Naive thymus-derived CD8-positive, alpha-beta T cell (primary cell): ENCODE results near the gene GPATCH2. TPM values are rescaled to one million over a fixed set of nuclear protein-coding genes. Genes with fewer than 3 reads are reported as not detected.
A peak's percentile ranks its signal among the peaks of the same experiment; 100 is the strongest.

ENCODE experiments used
- ATAC-seq, 2 donors: fragments of 150-1000 bp; cut with Tn5 transposase in 1 of 2; sonication (Bioruptor Pico), chemical (Tn5 transposase) in 1 of 2; 1 replicate in 1 of 2; 2 replicates in 1 of 2; pipeline ENCODE4 v1.10.0; 2021; ENCODE audit warnings: mild to moderate bottlenecking in 2 of 2, moderate library complexity in 2 of 2
- POLR2A ChIA-PET: fragments of 350-600 bp; sonication (Branson Sonifier 250); formaldehyde crosslinking; loops from one replicate; lab custom pipeline; 2021; ENCODE audit warnings: antibody characterized with exemption; lab: Charles Lee
- DNase-seq, 10 donors: peaks; one replicate each; pipeline versions ENCODE4 v3.0.0 to v3.0.0-alpha.2; 2020 to 2022
- H3K27ac Mint-ChIP-seq, 10 donors: one replicate each; pipeline ENCODE4 v1.8.0; 2020 to 2022; ENCODE audit warnings: mild to moderate bottlenecking in 10 of 10, mixed read lengths in 10 of 10, moderate library complexity in 4 of 10, inconsistent platforms in 1 of 10
- H3K27me3 Mint-ChIP-seq, 5 donors: one replicate each; pipeline ENCODE4 v1.8.0; 2021 to 2022; ENCODE audit warnings: mixed read lengths in 5 of 5
- H3K36me3 Mint-ChIP-seq, 3 donors: one replicate each; pipeline ENCODE4 v1.8.0; 2020 to 2022; ENCODE audit warnings: mixed read lengths in 3 of 3, mild to moderate bottlenecking in 2 of 3, inconsistent platforms in 1 of 3
- H3K4me1 Mint-ChIP-seq, 4 donors: one replicate each; pipeline ENCODE4 v1.8.0; 2021 to 2022; ENCODE audit warnings: mixed read lengths in 4 of 4
- H3K4me3 Mint-ChIP-seq, 10 donors: one replicate each; pipeline ENCODE4 v1.8.0; 2020 to 2022; ENCODE audit warnings: mild to moderate bottlenecking in 10 of 10, mixed read lengths in 10 of 10, moderate library complexity in 6 of 10, inconsistent platforms in 1 of 10
- H3K9me3 Mint-ChIP-seq, 9 donors: one replicate each; pipeline ENCODE4 v1.8.0; 2020 to 2022; ENCODE audit warnings: mixed read lengths in 9 of 9, mild to moderate bottlenecking in 3 of 9, inconsistent platforms in 1 of 9, moderate library complexity in 1 of 9
- polyA plus RNA-seq, 3 donors: library from polyadenylated mRNA; unstranded; fragments of 300-500 nt; fragmentation: Illumina TruSeq; gene quantifications; one replicate each; pipeline ENCODE4 v1.2.3, GENCODE V29; 2021
- total RNA-seq, 8 experiments: library from RNA in 2 of 8; stranded (reverse) in 2 of 8; gene quantifications; one replicate each; pipeline ENCODE4 v1.2.3 and lab custom pipeline; 2021 to 2026

GPATCH2 gene
- total and polyA plus RNA-seq, 5 experiments from 2014 or later: 3.6 to 10.2 (median 5.1) TPM

DNA sequence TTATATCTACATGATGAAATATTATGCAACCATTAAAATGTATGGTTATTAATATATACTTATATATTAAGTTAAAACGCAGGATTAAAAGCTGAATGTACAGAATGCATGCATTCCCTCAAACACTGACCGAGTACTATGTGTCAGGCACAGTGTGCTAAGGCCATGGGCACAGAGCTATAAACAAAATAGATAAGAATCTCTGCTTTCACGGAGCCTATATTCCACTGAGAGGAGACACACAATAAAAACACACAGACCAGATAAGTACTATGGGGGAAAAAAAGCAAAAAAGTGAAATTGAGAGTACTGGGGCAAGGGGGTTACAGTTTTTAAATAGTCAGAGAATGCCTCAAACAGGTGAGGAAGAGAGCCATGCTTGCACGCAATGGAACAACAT, 62.7 kb downstream of the GPATCH2 start:
- POLR2A ChIA-PET: no interaction called here
- peaks cover 4 to 17% (median 12%) of the 10 kb centered on the region in 3 donors for H3K36me3 Mint-ChIP-seq
- ATAC-seq: no peak
- no peaks in the 10 kb centered on the region for H3K9me3 Mint-ChIP-seq
- no peak for DNase-seq
- H3K4me3 Mint-ChIP-seq: no peak overlapping the region
- H3K27me3 Mint-ChIP-seq: no peaks in the 10 kb centered on the region
- no peak overlapping the region for H3K27ac Mint-ChIP-seq
- no peaks in the 10 kb centered on the region for H3K4me1 Mint-ChIP-seq

DNA sequence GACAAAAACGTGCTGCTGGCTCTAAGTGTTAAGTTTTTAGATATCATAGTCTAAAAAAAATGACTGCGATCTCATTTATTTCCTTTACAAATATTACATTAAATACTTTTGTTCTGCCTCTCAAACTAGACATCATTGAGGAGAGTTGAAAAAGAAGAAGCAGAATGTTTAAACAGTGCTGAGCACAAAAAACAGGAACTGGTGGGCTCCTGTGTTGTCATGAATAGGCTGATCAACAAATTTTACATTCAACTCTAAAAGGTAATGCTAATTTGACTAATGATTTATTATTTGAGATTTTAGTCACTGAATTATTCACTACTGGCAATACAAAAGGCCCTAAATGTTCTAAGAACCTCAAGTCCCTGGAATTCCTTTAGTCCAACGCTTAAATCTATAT, 66.1 kb downstream of the GPATCH2 start:
- ATAC-seq (no peak), DNase-seq (no peak)
- Mint-ChIP-seq H3K36me3 (peaks cover 4 to 18% (median 12%) of the 10 kb centered on the region in 3 donors), H3K4me3 (no peak overlapping the region), H3K27ac (no peak overlapping the region), H3K27me3 (no peaks in the 10 kb centered on the region), H3K9me3 (no peaks in the 10 kb centered on the region), H3K4me1 (no peaks in the 10 kb centered on the region)
- POLR2A ChIA-PET: no interaction called here

DNA sequence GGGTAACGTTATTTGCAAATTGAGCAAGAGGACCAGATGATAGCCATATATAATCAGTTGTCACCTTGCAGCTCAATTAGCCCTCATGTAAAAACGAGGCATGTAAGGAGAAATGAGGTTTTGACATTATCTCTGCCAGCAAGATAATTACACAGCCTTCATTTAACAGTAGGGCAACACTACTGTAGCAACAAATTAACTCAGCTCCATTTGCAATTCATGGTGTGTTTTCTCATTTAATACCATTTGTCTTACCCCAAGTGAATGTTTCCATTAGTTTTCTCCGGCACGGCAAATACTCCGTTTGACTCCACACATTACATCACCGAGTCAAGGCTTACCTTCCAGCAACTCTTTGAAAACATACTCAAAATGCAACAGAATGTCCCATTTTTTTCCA, 66.7 kb downstream of the GPATCH2 start:
- no peak for ATAC-seq
- Mint-ChIP-seq H3K27ac (no peak overlapping the region), H3K4me1 (peaks cover 0 to 3% (median 0%) of the 10 kb centered on the region in 4 donors), H3K27me3 (no peaks in the 10 kb centered on the region), H3K9me3 (peaks cover 0 to 5% (median 0%) of the 10 kb centered on the region in 9 donors), H3K36me3 (peaks cover 4 to 19% (median 11%) of the 10 kb centered on the region in 3 donors), H3K4me3 (no peak overlapping the region)
- POLR2A ChIA-PET: no interaction called here
- DNase-seq: no peak

DNA sequence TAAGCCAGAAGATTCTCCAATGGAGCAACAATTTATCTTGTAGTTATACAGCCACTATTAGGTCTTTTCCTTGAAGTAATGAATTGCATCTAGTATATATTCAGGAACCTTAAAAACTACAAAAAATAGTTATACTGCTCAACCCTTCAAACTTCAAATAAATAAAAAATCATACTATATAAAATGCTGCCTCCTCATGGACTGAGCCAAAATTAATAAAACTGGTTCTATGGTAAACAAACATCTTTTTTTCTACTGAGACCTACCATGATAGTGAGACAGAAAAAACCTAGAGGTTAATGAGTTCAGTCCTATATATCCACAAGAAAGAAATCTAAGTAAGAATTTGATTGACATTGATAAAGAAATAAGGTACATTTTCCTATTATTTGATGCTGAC, 67.7 kb downstream of the GPATCH2 start:
- H3K4me3 Mint-ChIP-seq: no peak overlapping the region
- DNase-seq (no peak), ATAC-seq (no peak)
- H3K36me3 Mint-ChIP-seq: peaks cover 4 to 23% (median 11%) of the 10 kb centered on the region in 3 donors
- H3K27me3 Mint-ChIP-seq: no peaks in the 10 kb centered on the region
- peaks cover 0 to 3% (median 0%) of the 10 kb centered on the region in 4 donors for H3K4me1 Mint-ChIP-seq
- POLR2A ChIA-PET: no interaction called here
- H3K27ac Mint-ChIP-seq: no peak overlapping the region
- peaks cover 0 to 9% (median 0%) of the 10 kb centered on the region in 9 donors for H3K9me3 Mint-ChIP-seq

DNA sequence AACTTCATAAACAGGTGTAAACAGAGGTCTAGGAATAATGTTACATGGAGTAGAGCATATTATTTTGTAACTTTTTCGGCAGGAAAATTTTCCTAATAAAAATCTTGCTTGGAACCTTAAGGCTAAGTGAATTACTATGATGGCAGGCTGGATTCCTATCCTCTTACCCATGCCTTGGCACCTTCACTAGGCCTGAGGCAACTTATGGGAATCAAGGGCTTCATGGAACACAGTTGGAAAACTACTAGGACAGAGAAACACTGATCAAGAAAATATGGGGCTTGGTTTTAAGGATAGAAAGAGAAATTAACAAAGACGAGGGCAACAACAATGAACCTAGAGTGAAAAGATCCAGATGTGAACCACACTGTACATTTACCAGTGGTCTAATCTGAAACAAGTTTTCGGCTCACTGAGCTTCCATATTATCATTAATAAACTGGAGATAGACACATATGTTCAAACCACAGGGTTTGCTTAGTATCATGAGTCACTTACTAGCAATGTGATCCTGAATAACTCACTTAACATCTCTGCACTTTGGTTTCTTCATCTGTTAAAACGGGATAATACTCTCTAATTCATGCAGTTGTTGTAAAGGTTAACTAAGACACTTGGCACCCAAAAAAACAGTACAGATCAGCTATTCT, 68.5 kb downstream of the GPATCH2 start:
- H3K27me3 Mint-ChIP-seq: no peaks in the 10 kb centered on the region
- no peak for DNase-seq
- H3K36me3 Mint-ChIP-seq: peaks cover 9 to 26% (median 15%) of the 10 kb centered on the region in 3 donors
- H3K9me3 Mint-ChIP-seq: peaks cover 0 to 9% (median 0%) of the 10 kb centered on the region in 9 donors
- no peak overlapping the region for H3K4me3 Mint-ChIP-seq
- ATAC-seq: no peak
- H3K27ac Mint-ChIP-seq: no peak overlapping the region
- H3K4me1 Mint-ChIP-seq: peaks cover 0 to 5% (median 0%) of the 10 kb centered on the region in 4 donors
- POLR2A ChIA-PET: no interaction called here

DNA sequence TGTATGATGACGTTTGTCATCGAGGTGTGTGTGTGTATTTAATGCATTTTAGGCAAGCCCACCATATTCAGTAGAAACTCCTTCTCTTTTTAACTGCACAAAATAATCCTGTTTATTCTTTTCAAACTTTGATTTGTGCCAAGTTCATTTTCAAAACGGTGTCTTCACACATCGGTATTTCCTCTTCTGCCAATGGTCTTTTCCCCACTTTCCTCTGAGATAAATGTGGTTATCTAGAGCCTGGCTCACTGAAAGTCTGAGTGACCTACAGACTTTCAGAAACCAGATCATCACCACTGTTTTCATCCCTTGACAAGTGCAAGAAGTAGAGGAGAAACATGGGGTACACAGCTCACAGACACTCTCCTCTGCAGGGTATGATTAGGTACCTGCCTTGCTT, 69.4 kb downstream of the GPATCH2 start:
- no peaks in the 10 kb centered on the region for H3K27me3 Mint-ChIP-seq
- H3K27ac Mint-ChIP-seq: no peak overlapping the region
- peaks cover 0 to 9% (median 1%) of the 10 kb centered on the region in 9 donors for H3K9me3 Mint-ChIP-seq
- H3K4me1 Mint-ChIP-seq: peaks cover 0 to 5% (median 0%) of the 10 kb centered on the region in 4 donors
- no peak overlapping the region for H3K4me3 Mint-ChIP-seq
- peaks cover 9 to 27% (median 15%) of the 10 kb centered on the region in 3 donors for H3K36me3 Mint-ChIP-seq
- POLR2A ChIA-PET: no interaction called here
- DNase-seq: no peak
- ATAC-seq: no peak

DNA sequence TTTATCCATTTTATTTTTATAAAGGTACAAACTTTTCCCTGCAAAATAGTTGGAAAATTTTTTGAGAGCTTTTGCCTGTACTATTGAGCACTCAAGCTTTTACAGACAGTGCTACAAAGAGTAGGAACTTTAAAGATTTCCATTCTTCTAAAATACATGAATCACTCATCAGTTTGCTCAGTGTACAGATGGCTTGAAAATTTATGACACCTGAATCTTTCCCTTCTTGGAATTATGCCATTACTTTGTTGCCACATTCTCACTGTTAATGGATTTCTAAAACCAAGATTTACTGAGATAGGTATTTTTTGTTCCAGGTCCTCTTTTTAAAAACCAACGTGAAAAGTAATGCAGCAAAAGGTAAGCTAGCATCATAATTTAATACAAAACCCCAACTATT, 76.0 kb downstream of the GPATCH2 start:
- peaks cover 4 to 16% (median 9%) of the 10 kb centered on the region in 3 donors for H3K36me3 Mint-ChIP-seq
- no peak for DNase-seq
- no peak overlapping the region for H3K4me3 Mint-ChIP-seq
- no peak for ATAC-seq
- peaks cover 0 to 9% (median 1%) of the 10 kb centered on the region in 9 donors for H3K9me3 Mint-ChIP-seq
- H3K27me3 Mint-ChIP-seq: no peaks in the 10 kb centered on the region
- POLR2A ChIA-PET: no interaction called here
- H3K27ac Mint-ChIP-seq: no peak overlapping the region
- H3K4me1 Mint-ChIP-seq: peaks cover 0 to 9% (median 0%) of the 10 kb centered on the region in 4 donors

DNA sequence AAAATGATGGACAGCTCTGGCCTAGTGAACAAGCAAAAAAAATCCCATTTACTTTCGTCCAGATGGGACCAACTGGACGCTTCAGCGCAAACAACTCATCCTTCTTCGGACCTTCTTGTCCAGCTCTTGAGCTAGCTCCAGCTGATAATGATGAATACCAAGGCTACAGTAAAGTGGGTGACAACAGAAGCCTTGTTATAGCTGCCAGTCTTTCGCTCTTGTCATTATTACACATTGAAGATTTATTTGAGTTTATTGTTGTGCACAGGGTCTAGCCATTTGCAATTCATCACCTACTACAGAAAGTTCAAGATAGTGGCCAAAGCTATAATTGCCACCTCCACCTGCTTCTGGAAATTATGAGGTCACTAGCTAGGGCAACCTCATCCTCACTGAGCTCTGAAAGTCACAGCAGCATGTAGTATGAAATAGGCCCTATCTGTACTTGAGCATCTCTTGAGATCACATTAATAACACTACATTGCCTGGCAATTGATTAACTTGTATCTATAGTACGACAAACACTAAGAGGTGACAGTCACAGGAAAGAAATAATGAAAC, 76.9 kb downstream of the GPATCH2 start:
- Mint-ChIP-seq H3K4me1 (peaks cover 0 to 6% (median 0%) of the 10 kb centered on the region in 4 donors), H3K9me3 (peaks cover 0 to 10% (median 2%) of the 10 kb centered on the region in 9 donors), H3K36me3 (peaks cover 7 to 20% (median 11%) of the 10 kb centered on the region in 3 donors), H3K27me3 (no peaks in the 10 kb centered on the region), H3K27ac (no peak overlapping the region), H3K4me3 (no peak overlapping the region)
- DNase-seq: no peak
- POLR2A ChIA-PET: no interaction called here
- no peak for ATAC-seq

DNA sequence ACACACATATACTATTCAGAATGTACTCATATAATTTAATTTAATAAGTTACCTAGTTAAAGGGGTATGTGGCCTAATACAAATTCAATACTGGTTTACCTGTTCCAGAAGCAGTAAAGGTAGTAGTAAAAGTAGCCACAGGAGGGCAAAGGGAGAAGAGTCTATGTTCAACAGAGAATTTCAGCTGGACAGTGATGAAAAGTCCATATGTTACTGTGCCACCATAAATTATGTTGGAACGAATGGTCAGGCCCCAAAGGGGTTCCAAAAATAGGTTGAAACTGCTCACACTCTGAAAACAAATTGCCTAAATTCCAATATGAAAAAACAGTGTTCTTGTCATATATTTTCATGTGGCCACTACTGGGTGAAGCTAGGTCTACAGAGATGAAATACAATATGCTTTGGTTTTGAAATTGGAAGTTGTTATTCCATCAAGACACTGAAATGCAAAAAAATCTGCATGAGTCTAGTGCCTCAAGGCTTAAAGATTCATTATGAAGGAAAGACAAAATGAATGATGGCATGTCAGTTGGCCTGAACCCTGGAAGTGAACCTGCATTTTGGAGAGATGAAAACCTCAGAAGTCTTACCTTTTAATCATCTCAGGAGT, 78.4 kb downstream of the GPATCH2 start:
- Mint-ChIP-seq H3K27me3 (no peaks in the 10 kb centered on the region), H3K27ac (no peak overlapping the region), H3K4me1 (peaks cover 0 to 4% (median 0%) of the 10 kb centered on the region in 4 donors), H3K9me3 (peaks cover 0 to 22% (median 12%) of the 10 kb centered on the region in 9 donors), H3K36me3 (peaks cover 13 to 28% (median 18%) of the 10 kb centered on the region in 3 donors), H3K4me3 (no peak overlapping the region)
- POLR2A ChIA-PET: no interaction called here
- ATAC-seq: no peak
- no peak for DNase-seq

DNA sequence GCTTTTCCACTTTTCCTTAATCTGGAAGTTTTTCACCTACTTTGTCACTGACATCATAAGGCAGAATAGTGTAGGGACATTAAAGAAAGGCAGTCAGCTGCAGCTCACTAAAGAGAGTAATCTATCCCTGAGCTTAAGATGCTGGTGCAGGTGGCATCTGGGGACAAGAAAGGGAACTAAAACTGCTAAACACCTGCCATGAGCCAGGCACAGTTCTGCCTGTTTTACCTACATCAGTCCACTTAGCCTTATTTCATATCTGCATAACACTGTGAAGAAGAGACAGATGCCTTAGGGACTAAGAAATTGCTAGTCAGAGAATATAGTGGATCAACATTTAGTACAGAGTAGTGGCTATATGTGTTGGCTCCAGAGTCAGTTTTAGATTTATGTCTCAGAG, 88.1 kb downstream of the GPATCH2 start:
- POLR2A ChIA-PET: no interaction called here
- Mint-ChIP-seq H3K27me3 (no peaks in the 10 kb centered on the region), H3K4me1 (peaks cover 0 to 6% (median 3%) of the 10 kb centered on the region in 4 donors), H3K36me3 (peaks cover 8 to 20% (median 13%) of the 10 kb centered on the region in 3 donors), H3K27ac (no peak overlapping the region), H3K4me3 (no peak overlapping the region), H3K9me3 (peaks cover 0 to 14% (median 6%) of the 10 kb centered on the region in 9 donors)
- no peak for ATAC-seq
- DNase-seq: no peak

DNA sequence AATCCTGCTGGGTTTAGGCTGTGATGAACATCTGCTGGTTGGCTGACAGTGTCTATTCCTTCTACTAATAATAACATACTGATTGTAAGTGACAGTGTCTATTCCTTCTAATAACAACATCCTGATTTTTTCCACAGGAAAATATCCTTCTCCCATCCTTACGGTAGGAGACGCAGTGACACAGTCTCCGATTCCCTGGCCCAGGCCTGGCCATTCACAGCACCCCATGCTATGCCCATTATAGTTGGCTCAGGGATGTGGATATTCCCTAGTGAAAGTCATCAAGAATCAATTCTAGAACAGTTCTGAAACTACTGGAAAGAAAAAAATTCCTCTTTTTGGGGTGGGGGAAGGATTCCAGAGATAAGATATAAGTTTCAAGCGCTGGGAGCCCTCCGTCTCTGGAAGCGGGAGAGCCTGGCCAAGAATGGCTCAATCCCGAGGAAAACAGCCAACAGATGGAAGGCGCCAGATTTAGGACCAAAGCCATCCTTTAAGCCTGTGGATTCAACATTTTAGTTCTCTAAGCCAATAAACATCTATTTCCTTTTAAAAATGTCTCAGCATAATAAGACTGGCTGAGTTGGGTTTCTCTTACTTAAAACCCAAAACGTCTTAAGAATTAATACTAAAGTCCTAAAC, 88.6 kb downstream of the GPATCH2 start:
- DNase-seq: no peak
- POLR2A ChIA-PET: no interaction called here
- Mint-ChIP-seq H3K9me3 (peaks cover 0 to 8% (median 4%) of the 10 kb centered on the region in 9 donors), H3K36me3 (peaks cover 5 to 16% (median 9%) of the 10 kb centered on the region in 3 donors), H3K4me1 (peaks cover 0 to 6% (median 3%) of the 10 kb centered on the region in 4 donors), H3K27me3 (no peaks in the 10 kb centered on the region), H3K4me3 (no peak overlapping the region), H3K27ac (no peak overlapping the region)
- ATAC-seq: no peak

DNA sequence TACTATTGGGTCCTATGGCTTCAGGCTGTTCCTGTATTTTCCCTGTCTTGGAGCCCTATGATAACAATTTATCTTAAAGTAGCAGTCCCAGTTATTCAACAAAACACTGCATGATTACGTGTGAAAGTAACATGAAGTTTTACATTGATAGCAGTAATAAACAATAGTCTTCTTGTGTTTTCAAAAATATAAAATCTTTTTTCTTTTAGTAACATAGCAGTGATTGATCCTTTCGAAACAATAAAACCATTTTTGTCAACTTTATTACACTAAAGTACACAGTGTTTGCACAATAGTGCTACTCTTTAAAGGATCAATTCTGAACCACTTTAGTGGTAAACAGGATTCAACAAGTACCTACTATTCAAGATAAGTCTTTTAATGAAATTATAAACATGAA, 90.6 kb downstream of the GPATCH2 start:
- ATAC-seq (no peak), DNase-seq (no peak)
- Mint-ChIP-seq H3K4me3 (no peak overlapping the region), H3K27me3 (no peaks in the 10 kb centered on the region), H3K27ac (no peak overlapping the region), H3K36me3 (peaks cover 0 to 12% (median 0%) of the 10 kb centered on the region in 3 donors), H3K4me1 (peaks cover 0 to 6% (median 2%) of the 10 kb centered on the region in 4 donors), H3K9me3 (peaks cover 0 to 4% (median 0%) of the 10 kb centered on the region in 9 donors)
- POLR2A ChIA-PET: no interaction called here

DNA sequence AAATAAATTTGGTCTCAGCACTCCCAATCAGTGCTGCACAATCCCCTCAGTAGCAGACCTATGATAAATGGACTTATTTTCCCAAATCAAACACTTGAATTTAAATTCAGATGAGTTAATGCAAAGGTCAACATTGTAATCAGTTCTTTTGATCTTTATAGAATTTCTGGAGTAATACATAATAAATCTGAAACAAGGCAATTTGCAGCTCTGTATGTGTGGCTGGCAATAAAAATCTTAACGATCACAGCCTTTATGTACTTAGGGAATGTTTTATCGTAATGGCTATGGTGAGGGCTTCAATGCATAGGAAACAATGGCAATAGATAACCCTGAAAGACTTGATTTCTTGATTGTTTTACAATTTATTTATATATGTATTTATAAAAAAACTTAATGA, 91.4 kb downstream of the GPATCH2 start:
- no peak for DNase-seq
- no peak overlapping the region for H3K4me3 Mint-ChIP-seq
- no peaks in the 10 kb centered on the region for H3K27me3 Mint-ChIP-seq
- H3K36me3 Mint-ChIP-seq: peaks cover 0 to 9% (median 0%) of the 10 kb centered on the region in 3 donors
- POLR2A ChIA-PET: no interaction called here
- no peak for ATAC-seq
- peaks cover 0 to 6% (median 2%) of the 10 kb centered on the region in 4 donors for H3K4me1 Mint-ChIP-seq
- H3K9me3 Mint-ChIP-seq: peaks cover 0 to 4% (median 0%) of the 10 kb centered on the region in 9 donors
- peak overlapping the region in 1 of 10 donors; percentile 5 for H3K27ac Mint-ChIP-seq
